ENCODE data around the gene LAMB1. TPM values are rescaled to one million over a fixed set of nuclear protein-coding genes. Genes with fewer than 3 reads are reported as not detected.

The LAMB1 gene
- total and polyA plus RNA-seq, 5 experiments from 2014 or later, result 0.13 to 1.5 (median 0.57) TPM; not detected in 1

DNA sequence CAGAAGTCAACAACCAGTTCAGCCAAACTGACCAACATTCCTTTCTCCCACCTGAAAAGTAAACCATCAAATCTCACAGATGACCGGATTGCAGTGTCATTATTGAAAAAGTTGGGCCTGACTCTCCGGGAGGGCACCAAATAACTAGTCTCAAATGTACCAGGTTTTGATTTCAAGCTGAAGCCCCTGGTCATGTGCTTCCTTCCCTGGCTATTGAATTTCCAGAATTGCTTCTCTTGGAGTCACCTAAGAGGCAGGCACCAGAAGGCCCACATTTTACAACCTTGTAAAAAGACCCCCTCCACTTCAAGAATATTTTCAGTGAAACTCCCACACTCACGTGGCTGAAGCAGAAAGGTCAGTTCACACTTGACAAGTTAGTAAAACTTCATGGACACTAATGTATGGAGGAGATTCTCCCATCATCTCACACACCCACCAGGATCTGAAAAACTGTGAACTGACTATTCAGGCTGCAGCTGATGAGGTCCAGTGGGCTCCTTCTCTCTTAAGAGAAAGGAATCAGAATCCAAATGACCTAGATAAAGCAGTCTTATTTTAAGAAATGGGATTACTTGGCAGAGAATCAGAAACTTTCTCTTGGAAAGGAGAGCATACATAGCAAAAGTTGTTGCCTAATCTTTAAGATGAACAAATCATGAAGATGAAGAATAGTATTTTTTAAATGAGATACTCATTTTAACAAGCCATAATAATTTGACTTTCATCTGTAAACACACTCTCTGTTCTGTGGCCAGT, 58.4 kb downstream of the LAMB1 start:
- H3K36me3 Mint-ChIP-seq, result peaks cover 0 to 14% (median 13%) of the 10 kb centered on the region in 3 donors
- H3K9me3 Mint-ChIP-seq, result no peaks in the 10 kb centered on the region
- peaks cover 0 to 2% (median 0%) of the 10 kb centered on the region in 4 donors for H3K4me1 Mint-ChIP-seq
- DNase-seq (no peak), ATAC-seq (no peak)
- POLR2A ChIA-PET, result no interaction called here
- H3K4me3 Mint-ChIP-seq, result no peak overlapping the region
- no peak overlapping the region for H3K27ac Mint-ChIP-seq
- no peaks in the 10 kb centered on the region for H3K27me3 Mint-ChIP-seq

- no peak for ATAC-seq
- Mint-ChIP-seq H3K4me3 (no peak overlapping the region), H3K27me3 (no peaks in the 10 kb centered on the region), H3K27ac (no peak overlapping the region), H3K9me3 (no peaks in the 10 kb centered on the region), H3K4me1 (peaks cover 0 to 2% (median 0%) of the 10 kb centered on the region in 4 donors), H3K36me3 (peaks cover 0 to 18% (median 16%) of the 10 kb centered on the region in 3 donors)
- POLR2A ChIA-PET, result no interaction called here
- no peak for DNase-seq
These were observed 59.9 kb downstream of the LAMB1 start for GRCh38 chr7:107943018-107943417.

- POLR2A ChIA-PET, result no interaction called here
These were observed 62.0 kb downstream of the LAMB1 start for GRCh38 chr7:107940951-107941350.

DNA sequence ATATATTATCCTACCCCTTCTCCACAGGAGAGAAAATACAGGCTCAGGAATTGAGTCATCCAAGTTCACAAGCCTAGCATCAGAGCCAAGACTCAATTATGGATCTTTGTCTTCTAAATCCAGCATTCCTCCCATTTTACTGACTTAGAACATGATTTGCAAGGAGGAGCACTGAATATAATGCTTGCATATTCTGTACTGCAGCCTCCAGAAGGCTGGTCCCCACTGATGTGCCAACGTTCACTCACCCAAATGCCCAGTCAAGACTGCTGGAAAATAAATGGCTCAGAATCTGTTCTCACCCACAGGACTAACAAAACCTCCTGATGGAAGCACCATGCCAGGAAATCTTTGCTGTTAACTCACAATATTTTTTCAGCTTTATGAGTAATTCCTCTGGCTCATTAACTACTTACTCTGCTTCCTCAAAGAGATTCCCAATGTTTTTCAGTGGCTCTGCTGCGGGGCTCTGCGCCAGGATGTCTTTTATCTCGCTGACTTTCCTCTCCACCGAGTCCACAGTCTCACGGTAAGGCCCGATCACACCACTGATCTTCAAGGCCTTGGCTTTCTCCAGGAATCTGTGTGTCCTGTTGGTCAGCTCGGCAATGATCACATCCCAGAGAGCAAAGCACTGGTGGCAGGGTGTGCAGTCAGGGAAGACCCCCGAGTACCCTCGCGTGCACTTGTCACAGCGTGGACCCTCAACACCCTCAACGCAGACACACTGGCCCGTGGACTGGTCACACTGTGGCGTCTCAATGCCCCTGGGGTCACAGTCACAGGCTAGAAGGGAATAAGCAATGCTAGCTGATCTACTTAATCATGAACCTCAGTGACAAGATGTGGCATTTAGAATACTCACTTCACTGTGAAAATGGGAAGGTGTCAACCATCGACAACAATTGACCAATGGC, 63.1 kb downstream of the LAMB1 start:
- H3K4me1 Mint-ChIP-seq, result peaks cover 0 to 2% (median 0%) of the 10 kb centered on the region in 4 donors
- H3K36me3 Mint-ChIP-seq, result peaks cover 0 to 20% (median 16%) of the 10 kb centered on the region in 3 donors
- POLR2A ChIA-PET, result no interaction called here
- H3K27ac Mint-ChIP-seq, result no peak overlapping the region
- no peak overlapping the region for H3K4me3 Mint-ChIP-seq
- DNase-seq (no peak), ATAC-seq (no peak)
- H3K27me3 Mint-ChIP-seq, result no peaks in the 10 kb centered on the region
- no peaks in the 10 kb centered on the region for H3K9me3 Mint-ChIP-seq

More at GRCh38 chr7:107940951-107941350, 62.0 kb downstream of the LAMB1 start:
- ATAC-seq (no peak), DNase-seq (no peak)
- H3K4me1 Mint-ChIP-seq, result peaks cover 0 to 2% (median 0%) of the 10 kb centered on the region in 4 donors
- no peak overlapping the region for H3K27ac Mint-ChIP-seq
- no peak overlapping the region for H3K4me3 Mint-ChIP-seq
- H3K9me3 Mint-ChIP-seq, result no peaks in the 10 kb centered on the region
- H3K36me3 Mint-ChIP-seq, result peaks cover 0 to 18% (median 16%) of the 10 kb centered on the region in 3 donors
- no peaks in the 10 kb centered on the region for H3K27me3 Mint-ChIP-seq

DNA sequence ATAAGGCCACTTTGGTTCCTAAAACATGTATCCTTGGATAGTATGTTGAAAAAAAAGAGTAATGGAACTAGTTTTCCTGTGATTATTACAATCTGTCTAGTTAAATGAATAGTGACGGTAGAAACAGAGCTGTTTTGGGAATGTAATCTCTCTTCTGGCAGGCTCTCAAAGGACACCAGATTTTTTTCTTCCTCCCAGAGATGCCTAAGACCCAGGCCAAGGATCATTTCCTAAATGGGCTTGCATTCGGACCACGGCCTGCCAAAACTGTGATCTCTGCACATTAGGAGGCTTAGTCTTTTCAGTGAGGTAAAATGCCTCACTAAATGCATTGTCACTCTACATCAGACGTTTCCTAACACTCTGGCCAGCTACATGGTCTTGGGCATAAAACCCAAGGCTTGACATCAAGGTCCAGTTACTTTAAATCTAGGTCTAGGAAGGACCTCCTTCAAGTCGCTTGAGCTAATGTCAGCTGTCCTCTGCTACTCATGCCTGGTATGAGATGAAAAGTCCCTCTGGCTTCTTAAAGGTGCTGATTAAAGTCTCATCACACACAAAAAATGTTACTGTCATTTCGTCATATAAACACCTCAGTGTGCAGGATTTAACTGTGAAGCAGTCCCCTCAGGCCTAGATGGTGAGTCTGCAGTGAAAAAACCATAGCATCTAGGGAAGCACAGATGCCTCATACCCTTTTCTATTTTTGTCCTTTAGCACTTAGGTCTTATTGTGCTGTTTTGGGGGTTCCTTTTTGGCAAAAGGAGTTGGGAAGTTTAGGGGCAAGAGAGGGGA, 64.3 kb downstream of the LAMB1 start:
- H3K36me3 Mint-ChIP-seq, result peaks cover 0 to 19% (median 16%) of the 10 kb centered on the region in 3 donors
- no peak overlapping the region for H3K4me3 Mint-ChIP-seq
- peaks cover 2 to 7% (median 4%) of the 10 kb centered on the region in 4 donors for H3K4me1 Mint-ChIP-seq
- no peak for DNase-seq
- no peak for ATAC-seq
- no peak overlapping the region for H3K27ac Mint-ChIP-seq
- POLR2A ChIA-PET, result no interaction called here
- H3K9me3 Mint-ChIP-seq, result no peaks in the 10 kb centered on the region
- no peaks in the 10 kb centered on the region for H3K27me3 Mint-ChIP-seq

- no peaks in the 10 kb centered on the region for H3K9me3 Mint-ChIP-seq
- POLR2A ChIA-PET, result no interaction called here
- H3K27ac Mint-ChIP-seq, result no peak overlapping the region
- no peak overlapping the region for H3K4me3 Mint-ChIP-seq
- peaks cover 0 to 19% (median 16%) of the 10 kb centered on the region in 3 donors for H3K36me3 Mint-ChIP-seq
- no peak for ATAC-seq
- H3K4me1 Mint-ChIP-seq, result peaks cover 7 to 17% (median 9%) of the 10 kb centered on the region in 4 donors
- no peak for DNase-seq
- no peaks in the 10 kb centered on the region for H3K27me3 Mint-ChIP-seq
These were observed 65.4 kb downstream of the LAMB1 start for GRCh38 chr7:107937531-107937930.

DNA sequence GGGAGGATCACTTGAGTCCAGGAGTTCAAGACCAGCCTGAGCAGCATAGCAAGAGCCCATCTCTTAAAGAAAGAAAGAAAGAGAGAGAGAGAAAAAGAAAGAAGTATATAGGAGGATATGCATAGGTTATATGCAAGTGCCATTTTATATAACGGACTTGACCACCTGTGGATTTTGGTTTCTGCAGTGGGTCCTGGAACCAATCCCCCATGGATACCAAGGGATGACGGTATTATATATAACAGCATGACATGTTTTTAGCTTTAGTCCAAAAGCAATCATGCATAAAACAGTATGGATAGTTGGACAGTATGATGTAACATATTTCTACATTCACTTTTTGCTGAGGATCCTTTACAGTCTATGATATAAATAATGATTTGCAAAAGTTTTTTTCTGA, 66.6 kb downstream of the LAMB1 start:
- Mint-ChIP-seq H3K4me3 (no peak overlapping the region), H3K27ac (peak overlapping the region in 1 of 10 donors; percentile 82), H3K27me3 (no peaks in the 10 kb centered on the region), H3K4me1 (peaks cover 7 to 24% (median 13%) of the 10 kb centered on the region in 4 donors), H3K36me3 (peaks cover 0 to 27% (median 17%) of the 10 kb centered on the region in 3 donors), H3K9me3 (no peaks in the 10 kb centered on the region)
- DNase-seq, result no peak
- no peak for ATAC-seq
- POLR2A ChIA-PET, result no interaction called here

DNA sequence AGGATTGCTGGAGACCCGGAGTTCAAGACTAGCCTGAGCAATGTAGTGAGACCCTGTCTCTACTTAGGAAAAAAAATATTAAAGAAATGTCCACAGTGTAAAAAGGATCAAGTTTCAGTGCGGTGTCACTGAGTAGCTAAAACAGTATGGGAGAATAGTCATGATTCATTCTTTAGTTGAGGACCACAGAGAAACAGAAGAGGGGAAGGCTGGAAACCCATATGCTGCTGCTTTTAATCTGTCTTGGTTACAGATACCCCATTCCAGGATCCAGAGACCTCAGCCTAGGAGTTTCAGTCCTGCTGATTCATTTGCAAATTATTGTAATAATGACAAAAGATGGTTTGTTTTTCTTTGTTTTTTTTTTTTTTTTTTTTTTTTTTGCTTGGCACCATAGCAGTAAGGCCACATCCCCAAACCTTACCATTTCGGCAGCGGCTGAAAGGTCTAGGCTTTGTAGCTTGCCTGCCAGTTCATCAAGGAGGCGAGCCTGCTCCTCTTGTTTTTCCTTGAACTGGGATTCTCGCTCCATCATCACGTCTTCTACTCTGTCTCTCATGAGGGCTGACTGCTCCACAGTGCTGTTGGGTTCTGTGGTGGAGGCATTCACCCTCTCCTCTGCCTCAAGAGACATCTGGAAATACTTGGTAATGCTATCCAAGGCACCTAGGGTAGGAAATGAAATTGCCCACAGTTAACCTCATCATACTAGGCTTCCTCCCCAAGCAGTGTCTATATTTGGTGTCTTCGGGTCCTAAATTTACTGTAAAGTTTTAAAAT, 67.8 kb downstream of the LAMB1 start:
- H3K4me1 Mint-ChIP-seq, result peaks cover 7 to 24% (median 13%) of the 10 kb centered on the region in 4 donors
- no peak overlapping the region for H3K4me3 Mint-ChIP-seq
- H3K27ac Mint-ChIP-seq, result peak overlapping the region in 1 of 10 donors; percentile 8
- no peaks in the 10 kb centered on the region for H3K9me3 Mint-ChIP-seq
- H3K27me3 Mint-ChIP-seq, result no peaks in the 10 kb centered on the region
- ATAC-seq (no peak), DNase-seq (no peak)
- H3K36me3 Mint-ChIP-seq, result peaks cover 0 to 20% (median 7%) of the 10 kb centered on the region in 3 donors
- POLR2A ChIA-PET, result no interaction called here

DNA sequence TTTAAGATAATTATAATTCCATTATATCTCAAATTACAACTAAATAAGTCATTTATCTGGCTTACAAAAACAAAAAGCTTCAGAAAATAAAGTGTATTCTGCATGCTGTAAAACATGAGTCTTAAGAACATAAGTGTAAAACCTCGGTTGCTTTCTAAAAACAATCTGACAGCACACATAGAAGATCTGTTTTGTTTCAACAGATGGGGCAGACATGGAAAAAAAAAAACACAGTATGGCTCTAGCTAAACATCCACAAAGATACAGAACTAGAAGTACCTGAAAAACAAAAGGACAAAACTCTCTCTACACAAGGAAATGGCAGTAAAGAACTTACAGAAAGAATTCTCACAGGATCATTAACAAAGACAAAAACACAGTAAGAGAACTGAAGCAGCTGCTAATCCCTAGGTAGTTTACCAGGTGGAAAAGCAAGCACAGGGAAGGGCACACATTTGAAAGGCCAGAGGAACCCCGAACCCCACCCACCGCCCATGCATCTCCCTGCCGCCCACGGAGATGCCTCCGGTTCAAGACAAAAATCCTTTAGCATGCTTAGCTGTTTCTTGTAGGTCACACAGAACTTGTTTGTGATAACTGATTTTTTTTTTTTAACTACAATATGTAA, 69.5 kb downstream of the LAMB1 start:
- ATAC-seq (no peak), DNase-seq (no peak)
- Mint-ChIP-seq H3K27me3 (no peaks in the 10 kb centered on the region), H3K4me3 (peak overlapping the region in 1 of 10 donors; percentile 34), H3K36me3 (peaks cover 0 to 26% (median 7%) of the 10 kb centered on the region in 3 donors), H3K9me3 (no peaks in the 10 kb centered on the region), H3K27ac (peak overlapping the region in 8 of 10 donors; percentile 20 to 71 (median 37)), H3K4me1 (peaks cover 7 to 24% (median 16%) of the 10 kb centered on the region in 4 donors)
- POLR2A ChIA-PET, result no interaction called here

DNA sequence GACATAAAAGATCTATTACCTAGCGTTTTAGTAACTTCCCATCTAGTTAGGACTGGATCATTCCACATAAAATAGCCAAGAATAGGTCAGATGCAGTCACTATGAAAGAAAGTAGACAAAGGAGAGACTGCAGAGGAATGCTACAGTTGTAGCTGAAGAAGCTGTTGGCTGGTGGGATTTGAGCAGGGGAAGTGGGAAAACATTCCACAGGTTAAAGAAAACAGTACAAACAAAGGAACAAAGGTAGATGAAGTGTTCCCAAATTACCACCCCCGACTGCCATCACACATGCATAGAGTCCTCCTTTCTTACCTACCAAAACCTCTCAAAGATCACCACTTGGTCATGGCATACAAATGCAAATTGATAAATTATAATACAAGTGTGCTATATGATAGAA, 70.2 kb downstream of the LAMB1 start:
- Mint-ChIP-seq H3K27me3 (no peaks in the 10 kb centered on the region), H3K36me3 (peaks cover 0 to 29% (median 5%) of the 10 kb centered on the region in 3 donors), H3K4me1 (peaks cover 7 to 24% (median 16%) of the 10 kb centered on the region in 4 donors), H3K27ac (peak overlapping the region in 4 of 10 donors; percentile 15 to 71 (median 42)), H3K4me3 (no peak overlapping the region), H3K9me3 (no peaks in the 10 kb centered on the region)
- POLR2A ChIA-PET, result no interaction called here
- no peak for ATAC-seq
- no peak for DNase-seq

- Mint-ChIP-seq H3K36me3 (peaks cover 0 to 36% (median 5%) of the 10 kb centered on the region in 3 donors), H3K27ac (peak overlapping the region in 6 of 10 donors; percentile 30 to 78 (median 55)), H3K4me1 (peaks cover 7 to 24% (median 16%) of the 10 kb centered on the region in 4 donors), H3K4me3 (no peak overlapping the region), H3K9me3 (no peaks in the 10 kb centered on the region), H3K27me3 (no peaks in the 10 kb centered on the region)
- DNase-seq, result no peak
- ATAC-seq, result no peak
- POLR2A ChIA-PET, result no interaction called here
These were observed 71.0 kb downstream of the LAMB1 start for GRCh38 chr7:107931740-107932515.

All from naive thymus-derived CD8-positive, alpha-beta T cell (primary cell).